AG04449 (cell line): ENCODE measurements around the gene RPS6KC1.

Experiments used
- CTCF ChIA-PET: fragments of 350-600 bp; formaldehyde crosslinking; extraction: SDS; loops from one replicate; lab custom pipeline; 2021; ENCODE audit warnings: antibody characterized with exemption; lab: Yijun Ruan, JAX
- POLR2A ChIA-PET: fragments of 400-600, 350-600 bp; formaldehyde crosslinking; extraction: SDS; loops from one replicate; lab custom pipeline; 2020; ENCODE audit warnings: antibody characterized with exemption, inconsistent platforms; lab: Yijun Ruan, JAX
- DNase-seq: peaks from one replicate; pipeline ENCODE4 v3.0.0-alpha.2; 2010; ENCODE audit warnings: low read depth, low spot score
- H3K4me3 ChIP-seq: 2 replicates; pipeline ENCODE4 v1.5.1; 2011; ENCODE audit warnings: low read depth, mild to moderate bottlenecking, control low read depth, low read length
- TF ChIP-seq, protein P1 (sequence below): IDR thresholded peaks from one replicate; pipeline ENCODE4 v1.5.1; 2011; ENCODE audit warnings: mild to moderate bottlenecking, moderate library complexity, low read length, control low read depth, inconsistent platforms; ENCODE audit not compliant: insufficient read depth; ENCODE audit errors: missing control alignments

RPS6KC1 gene

GRCh38 chr1:213166852-213167251, 115.8 kb downstream of the RPS6KC1 start:
- POLR2A ChIA-PET = no interaction called here
- no peak for DNase-seq
- CTCF ChIA-PET = interaction anchor here (1.1 to 2.2 kb wide), 2 partner anchors 10 to 44 kb away, joined by 3 to 10 read pairs; no protein-coding TSS in a partner anchor
- TF ChIP-seq, protein P1, sequence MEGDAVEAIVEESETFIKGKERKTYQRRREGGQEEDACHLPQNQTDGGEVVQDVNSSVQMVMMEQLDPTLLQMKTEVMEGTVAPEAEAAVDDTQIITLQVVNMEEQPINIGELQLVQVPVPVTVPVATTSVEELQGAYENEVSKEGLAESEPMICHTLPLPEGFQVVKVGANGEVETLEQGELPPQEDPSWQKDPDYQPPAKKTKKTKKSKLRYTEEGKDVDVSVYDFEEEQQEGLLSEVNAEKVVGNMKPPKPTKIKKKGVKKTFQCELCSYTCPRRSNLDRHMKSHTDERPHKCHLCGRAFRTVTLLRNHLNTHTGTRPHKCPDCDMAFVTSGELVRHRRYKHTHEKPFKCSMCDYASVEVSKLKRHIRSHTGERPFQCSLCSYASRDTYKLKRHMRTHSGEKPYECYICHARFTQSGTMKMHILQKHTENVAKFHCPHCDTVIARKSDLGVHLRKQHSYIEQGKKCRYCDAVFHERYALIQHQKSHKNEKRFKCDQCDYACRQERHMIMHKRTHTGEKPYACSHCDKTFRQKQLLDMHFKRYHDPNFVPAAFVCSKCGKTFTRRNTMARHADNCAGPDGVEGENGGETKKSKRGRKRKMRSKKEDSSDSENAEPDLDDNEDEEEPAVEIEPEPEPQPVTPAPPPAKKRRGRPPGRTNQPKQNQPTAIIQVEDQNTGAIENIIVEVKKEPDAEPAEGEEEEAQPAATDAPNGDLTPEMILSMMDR = no peak
- no peak overlapping the region for H3K4me3 ChIP-seq

DNA sequence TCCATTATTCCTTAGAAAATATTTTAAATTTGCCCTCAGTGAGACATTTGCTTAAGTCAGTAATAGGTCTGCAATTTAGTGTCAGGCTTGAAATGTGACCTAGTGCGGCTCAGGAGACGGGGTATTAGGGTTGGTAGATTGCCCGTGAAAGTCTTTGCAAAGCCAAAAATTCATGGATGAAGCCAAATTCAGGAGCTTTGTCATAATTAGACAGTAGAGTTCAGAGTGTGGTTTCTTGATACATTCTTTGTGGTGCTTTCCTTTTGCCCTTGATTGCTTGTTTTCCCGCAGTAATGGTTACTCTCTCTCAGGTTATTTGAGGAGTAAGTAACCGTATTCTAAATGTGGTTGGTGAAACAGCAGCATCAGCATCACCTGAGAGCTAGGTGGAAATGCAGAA, 120.7 kb downstream of the RPS6KC1 start:
- CTCF ChIA-PET = no interaction called here

DNA sequence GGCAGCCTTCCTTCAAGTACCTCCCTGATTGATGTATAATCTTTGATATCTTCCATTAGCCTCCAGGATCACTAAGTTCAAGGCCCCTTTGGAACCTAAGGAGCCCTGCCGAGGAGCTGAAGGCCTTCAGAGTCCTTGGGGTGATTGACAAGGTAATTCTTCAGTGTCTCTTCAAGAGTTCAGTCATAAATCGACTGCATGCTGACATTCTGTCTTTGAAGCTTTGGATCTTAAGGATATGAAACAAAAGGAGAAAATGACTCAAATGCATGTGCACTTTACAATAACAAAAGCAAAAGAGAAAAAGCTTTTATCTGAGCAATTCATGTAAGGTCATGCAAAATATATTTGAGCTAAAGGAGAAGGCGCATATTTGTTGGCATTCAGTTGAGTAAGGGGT, 125.3 kb downstream of the RPS6KC1 start:
- ChIA-PET CTCF (interaction anchor here (2.8 kb wide), 1 partner anchor 10 kb away, joined by 10 read pairs; no protein-coding TSS in a partner anchor), POLR2A (no interaction called here)
- TF ChIP-seq, protein P1 = no peak
- no peak for DNase-seq
- H3K4me3 ChIP-seq = no peak overlapping the region

More for the DNA sequence above, 120.7 kb downstream of the RPS6KC1 start:
- no peak overlapping the region for H3K4me3 ChIP-seq
- TF ChIP-seq, protein P1 = no peak
- DNase-seq = no peak
- POLR2A ChIA-PET = no interaction called here

DNA sequence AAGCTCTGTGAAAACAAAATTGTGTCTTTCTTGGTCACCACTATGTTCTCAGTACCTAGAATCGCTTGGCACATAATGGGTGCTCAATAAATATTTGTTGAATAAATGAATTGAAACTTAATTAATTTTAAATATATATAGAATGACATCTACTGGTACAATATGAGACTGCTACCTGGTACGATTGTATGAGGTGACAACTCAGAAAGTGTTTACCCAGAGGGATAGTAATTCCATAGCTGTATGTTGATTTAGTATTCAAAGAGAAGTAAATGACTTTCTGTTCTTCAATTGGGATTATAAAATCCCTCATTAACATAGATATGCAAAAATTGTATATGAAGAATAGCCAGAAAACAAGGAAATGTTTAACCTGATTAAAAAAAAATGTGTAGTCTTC, 128.7 kb downstream of the RPS6KC1 start:
- TF ChIP-seq, protein P1 = no peak
- H3K4me3 ChIP-seq = no peak overlapping the region
- POLR2A ChIA-PET = no interaction called here
- CTCF ChIA-PET = interaction anchor here (1.1 kb wide), 1 partner anchor 57 kb away, joined by 5 read pairs; no protein-coding TSS in a partner anchor
- DNase-seq = no peak

DNA sequence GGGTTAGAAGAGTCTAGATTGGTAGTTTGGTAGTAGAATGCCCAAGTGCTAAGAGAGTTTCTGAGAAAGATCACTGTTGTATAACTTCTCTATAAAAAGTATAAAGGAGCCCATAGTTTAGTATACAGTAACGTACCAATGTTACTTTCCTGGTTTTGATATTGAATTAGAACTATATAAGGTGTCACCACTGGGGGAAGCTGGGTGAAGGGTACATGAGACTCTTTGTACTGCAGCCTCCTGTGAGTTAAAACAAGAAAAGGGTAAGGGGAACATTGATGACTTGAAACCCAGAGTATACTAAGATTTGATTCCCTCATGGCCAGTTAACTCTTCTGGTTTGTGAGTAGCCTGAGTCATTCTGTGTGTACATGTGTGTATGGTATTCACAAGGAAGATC, 129.8 kb downstream of the RPS6KC1 start:
- ChIA-PET POLR2A (no interaction called here), CTCF (interaction anchor here (1.1 kb wide), 1 partner anchor 1080 kb away, joined by 3 read pairs; no protein-coding TSS in a partner anchor)
- DNase-seq = no peak
- no peak overlapping the region for H3K4me3 ChIP-seq
- TF ChIP-seq, protein P1 = no peak

DNA sequence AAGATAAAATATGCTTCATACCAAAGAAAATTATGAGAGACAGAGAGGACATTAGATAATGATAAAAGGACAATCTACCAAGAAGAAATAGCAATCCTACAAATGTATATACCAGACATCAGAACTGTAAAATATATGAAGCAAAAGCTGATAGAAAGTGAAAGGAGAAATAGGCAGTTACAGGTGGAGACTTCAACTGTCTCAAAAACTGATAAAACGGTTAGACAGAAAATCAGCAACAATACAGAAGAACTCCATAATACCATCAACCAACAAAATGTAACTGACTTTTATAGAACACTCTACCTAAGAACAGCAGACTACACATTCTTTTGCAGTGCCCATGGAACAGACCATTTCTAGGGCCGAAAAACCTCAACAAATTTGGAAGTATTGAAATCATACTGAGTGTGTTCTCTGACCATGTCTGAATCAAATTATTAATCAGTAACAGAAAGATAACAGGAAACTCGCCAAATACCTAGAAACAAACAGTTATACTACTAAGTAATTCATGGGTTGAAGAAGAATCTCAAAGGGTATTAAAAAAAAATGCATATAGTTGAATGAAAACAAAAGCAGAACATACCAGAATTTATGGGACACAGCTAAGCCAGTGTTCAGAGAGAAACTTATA, 132.1 kb downstream of the RPS6KC1 start:
- ChIA-PET POLR2A (no interaction called here), CTCF (no interaction called here)
- no peak overlapping the region for H3K4me3 ChIP-seq
- no peak for DNase-seq
- TF ChIP-seq, protein P1 = no peak
